ENCODE measurements around the gene ZSCAN5B.

The ZSCAN5B gene

GRCh38 chr19:56141417-56141993, 56.1 kb downstream of the ZSCAN5B start:
- TF ChIP-seq, protein P1, sequence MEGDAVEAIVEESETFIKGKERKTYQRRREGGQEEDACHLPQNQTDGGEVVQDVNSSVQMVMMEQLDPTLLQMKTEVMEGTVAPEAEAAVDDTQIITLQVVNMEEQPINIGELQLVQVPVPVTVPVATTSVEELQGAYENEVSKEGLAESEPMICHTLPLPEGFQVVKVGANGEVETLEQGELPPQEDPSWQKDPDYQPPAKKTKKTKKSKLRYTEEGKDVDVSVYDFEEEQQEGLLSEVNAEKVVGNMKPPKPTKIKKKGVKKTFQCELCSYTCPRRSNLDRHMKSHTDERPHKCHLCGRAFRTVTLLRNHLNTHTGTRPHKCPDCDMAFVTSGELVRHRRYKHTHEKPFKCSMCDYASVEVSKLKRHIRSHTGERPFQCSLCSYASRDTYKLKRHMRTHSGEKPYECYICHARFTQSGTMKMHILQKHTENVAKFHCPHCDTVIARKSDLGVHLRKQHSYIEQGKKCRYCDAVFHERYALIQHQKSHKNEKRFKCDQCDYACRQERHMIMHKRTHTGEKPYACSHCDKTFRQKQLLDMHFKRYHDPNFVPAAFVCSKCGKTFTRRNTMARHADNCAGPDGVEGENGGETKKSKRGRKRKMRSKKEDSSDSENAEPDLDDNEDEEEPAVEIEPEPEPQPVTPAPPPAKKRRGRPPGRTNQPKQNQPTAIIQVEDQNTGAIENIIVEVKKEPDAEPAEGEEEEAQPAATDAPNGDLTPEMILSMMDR (IDR thresholded peaks at IDR 0.05; ENCODE audit: control extremely low read depth, extremely low read depth, low read depth, missing control alignments), result no peak
- POLR2A ChIA-PET, result interaction anchor here (1.2 kb wide), 1 partner anchor 464 kb away, joined by 7 read pairs; no protein-coding TSS in a partner anchor
- no peak for DNase-seq (ENCODE audit: extremely low spot score)
- CTCF ChIA-PET, result interaction anchor here (2.1 kb wide), 1 partner anchor 487 kb away, joined by 5 read pairs; no protein-coding TSS in a partner anchor

- TF ChIP-seq, protein P1 (IDR thresholded peaks at IDR 0.05; ENCODE audit: control extremely low read depth, extremely low read depth, low read depth, missing control alignments), result no peak
- ChIA-PET POLR2A (interaction anchor here (0.6 to 1.2 kb wide), 3 partner anchors 20 to 463 kb away, joined by 7 read pairs; partner anchors contain the start of gene ZSCAN5A), CTCF (interaction anchor here (1.0 to 2.1 kb wide), 3 partner anchors 16 to 486 kb away, joined by 3 to 5 read pairs (median 3); no protein-coding TSS in a partner anchor)
- DNase-seq (ENCODE audit: extremely low spot score), result peak; percentile 99
Observed at GRCh38 chr19:56140583-56141416, 56.8 kb downstream of the ZSCAN5B start, which contains the start of gene ZNF444. ZNF444 (plus strand) TSS chr19:56141287; CDS start chr19:56146912, 5,625 bp downstream.

DNA sequence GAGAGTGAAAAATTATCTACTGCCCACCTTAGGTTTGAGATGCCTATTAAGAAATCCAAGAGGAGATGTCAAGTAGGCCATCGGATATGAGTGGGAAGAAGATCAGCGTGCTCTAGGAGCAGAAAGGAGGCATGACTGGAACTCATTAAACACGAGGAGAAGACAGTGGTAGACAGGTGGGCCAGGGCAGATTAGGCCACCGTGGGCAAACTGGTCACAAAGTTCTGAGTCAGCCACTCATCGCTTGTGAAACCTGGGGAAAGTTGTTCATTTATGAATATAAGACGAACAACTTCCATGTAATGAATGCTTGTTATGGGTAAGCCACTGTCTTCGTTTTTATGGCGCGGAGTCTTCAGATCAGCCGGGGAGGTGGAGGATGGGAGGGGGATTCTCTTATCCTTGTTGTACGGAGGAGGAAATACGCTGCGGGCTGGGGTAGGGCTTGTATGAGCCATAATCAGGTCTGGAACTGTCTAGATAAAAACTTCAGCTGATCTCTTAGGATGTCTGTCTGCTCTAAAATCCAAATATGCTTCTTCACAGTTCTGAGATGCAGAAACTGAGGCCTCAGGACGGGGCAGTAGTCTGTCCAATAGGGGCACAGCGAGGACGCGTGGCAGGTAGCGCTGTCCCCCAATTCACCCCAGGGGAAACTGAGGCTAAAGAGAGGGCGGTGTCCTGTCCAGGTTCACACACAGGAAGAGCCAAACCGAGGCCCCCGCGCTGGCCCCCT, 57.6 kb downstream of the ZSCAN5B start:
- ChIA-PET CTCF (interaction anchor here (1.0 to 1.3 kb wide), 3 partner anchors 15 to 169 kb away, joined by 3 read pairs; no protein-coding TSS in a partner anchor), POLR2A (interaction anchor here (1.2 kb wide), 1 partner anchor 462 kb away, joined by 7 read pairs; no protein-coding TSS in a partner anchor)
- TF ChIP-seq, protein P1 (IDR thresholded peaks at IDR 0.05; ENCODE audit: control extremely low read depth, extremely low read depth, low read depth, missing control alignments), result no peak
- DNase-seq (ENCODE audit: extremely low spot score), result no peak
